ENCODE measurements around the gene CCDC61.

Gene CCDC61

DNA sequence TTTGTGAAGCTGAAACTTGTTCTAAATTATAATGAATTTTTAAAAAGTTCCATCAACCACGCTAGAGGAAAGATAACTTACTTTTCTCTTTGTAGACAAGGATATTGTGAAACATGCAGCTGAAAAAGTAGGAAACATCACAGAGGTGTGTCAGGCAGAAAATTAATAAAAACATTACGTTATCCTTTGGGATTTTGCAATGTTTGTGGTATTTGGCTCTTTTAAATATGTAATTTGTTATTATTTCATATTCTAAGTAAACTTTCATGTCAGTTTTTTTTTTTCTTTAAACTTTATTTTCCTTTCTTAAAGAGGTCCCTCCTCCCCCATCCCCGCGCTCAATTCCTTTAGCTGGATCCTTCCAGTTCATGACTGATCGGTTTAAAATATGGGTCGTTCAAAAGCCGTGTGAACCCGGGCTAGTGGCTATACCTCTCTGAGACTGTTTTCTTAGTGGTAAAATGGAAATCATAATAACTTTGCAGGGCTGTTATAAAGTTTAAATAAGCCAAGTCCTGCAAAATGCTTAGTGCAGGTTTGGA is 740 bp upstream of the CCDC61 start:
- TF ChIP-seq POLR2A (IDR thresholded peaks at IDR 0.05; ENCODE audit: low read length): no peak
- TF ChIP-seq GATA1 (IDR thresholded peaks at IDR 0.05; ENCODE audit: low read depth, low read length): no peak
- DNase-seq: no peak

DNA sequence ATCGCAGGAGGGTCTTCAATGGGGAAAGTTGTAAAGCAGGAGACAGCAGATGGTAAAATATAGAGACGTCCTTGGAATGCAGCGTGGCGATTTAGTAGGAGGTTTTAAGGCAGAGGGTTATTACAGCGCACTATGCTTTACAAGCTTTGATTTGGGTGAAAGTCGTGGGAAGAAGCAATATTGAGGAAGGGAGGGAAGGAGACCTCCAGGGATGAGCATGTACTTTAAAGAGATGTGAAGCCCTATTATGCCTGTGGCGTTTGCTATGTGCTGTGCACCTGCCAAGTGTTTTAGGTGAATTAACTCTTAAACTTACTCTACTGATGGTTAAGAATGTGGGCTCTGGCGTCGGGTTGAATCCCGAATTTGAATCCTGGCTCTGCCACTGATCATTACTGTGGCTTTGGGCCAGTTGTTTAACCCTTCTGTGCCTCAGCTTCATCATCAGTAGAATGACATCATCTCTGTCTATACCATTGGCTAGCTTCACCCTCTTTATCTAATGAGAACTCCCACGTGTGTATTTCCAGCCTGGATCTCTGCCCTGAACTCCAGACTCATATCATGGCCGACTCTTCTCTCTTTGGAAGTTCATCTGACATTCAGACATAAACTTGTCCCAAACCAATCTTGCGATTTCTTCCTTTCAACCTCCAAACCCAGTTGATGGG is 583 bp downstream of the CCDC61 start:
- TF ChIP-seq GATA1 (IDR thresholded peaks at IDR 0.05; ENCODE audit: low read depth, low read length) (no peak), POLR2A (IDR thresholded peaks at IDR 0.05; ENCODE audit: low read length) (peak; percentile 49)
- DNase-seq: peak in 1 of 2 experiments; percentile 51

DNA sequence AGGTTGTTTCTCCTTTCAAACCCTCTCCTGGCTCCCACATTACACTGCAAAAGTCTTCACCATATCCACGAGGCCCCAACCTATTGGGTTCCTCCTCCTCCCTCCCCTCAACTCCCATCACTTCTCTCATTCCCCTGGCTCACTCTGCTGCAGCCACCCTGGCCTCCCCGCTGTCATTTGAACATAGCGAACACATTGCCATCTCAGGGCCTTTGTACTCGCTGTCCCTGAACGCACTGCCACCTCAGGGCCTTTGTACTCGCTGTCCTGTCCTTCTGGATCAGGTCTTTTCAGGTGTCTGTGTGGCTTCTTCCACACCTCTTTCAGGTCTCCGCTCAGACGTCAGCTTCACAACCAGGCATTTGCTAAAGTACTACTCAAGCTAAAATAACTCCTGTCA is 1.7 kb downstream of the CCDC61 start:
- TF ChIP-seq POLR2A (IDR thresholded peaks at IDR 0.05; ENCODE audit: low read length) (no peak), GATA1 (IDR thresholded peaks at IDR 0.05; ENCODE audit: low read depth, low read length) (no peak)
- DNase-seq: no peak

DNA sequence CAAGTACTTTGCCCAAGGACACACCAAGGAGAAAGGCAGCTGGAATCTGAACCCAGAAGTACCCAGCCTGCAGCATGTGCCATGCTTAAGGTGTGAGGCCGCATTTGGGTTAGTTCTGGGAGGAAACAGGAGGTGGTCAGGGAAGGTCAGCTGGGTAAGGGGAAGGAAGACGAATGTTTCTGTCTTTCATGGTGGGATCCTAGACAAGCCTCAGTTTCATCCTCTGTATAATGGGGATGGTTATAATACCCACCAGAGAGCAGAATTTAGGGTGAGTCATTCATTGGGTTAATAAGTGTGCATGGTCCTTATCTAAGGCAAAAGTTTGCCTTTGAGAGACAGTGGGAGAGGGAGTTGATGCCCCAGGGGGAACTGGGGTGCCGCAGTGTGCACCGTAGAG is 3.6 kb downstream of the CCDC61 start:
- TF ChIP-seq POLR2A (IDR thresholded peaks at IDR 0.05; ENCODE audit: low read length) (no peak), GATA1 (IDR thresholded peaks at IDR 0.05; ENCODE audit: low read depth, low read length) (no peak)
- no peak for DNase-seq

DNA sequence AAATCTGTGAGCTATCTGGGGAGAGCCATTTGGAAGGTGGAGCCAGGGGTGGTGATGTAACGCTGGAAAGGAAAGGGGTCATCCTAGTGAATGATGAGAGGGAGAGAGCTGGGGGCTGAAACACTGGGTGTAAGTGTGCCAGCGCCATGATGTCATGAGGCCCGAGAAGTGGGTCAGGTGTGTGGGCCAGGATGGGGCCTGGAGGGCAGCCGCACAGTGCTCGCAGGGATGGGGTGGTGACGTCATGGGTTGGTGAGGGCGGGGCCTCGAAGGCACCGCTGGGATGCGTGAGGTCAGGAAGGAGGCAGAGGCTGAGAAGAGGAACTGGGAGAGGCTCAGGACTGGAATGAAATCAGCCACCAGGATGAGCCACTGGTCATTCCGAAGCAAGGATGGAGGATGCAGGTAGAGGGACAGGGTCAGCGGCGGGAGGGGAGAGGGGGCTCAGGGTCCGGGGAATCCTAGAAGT is 4.4 kb downstream of the CCDC61 start:
- peak; percentile 16 to 71 for DNase-seq
- no peak for TF ChIP-seq GATA1 (IDR thresholded peaks at IDR 0.05; ENCODE audit: low read depth, low read length)

DNA sequence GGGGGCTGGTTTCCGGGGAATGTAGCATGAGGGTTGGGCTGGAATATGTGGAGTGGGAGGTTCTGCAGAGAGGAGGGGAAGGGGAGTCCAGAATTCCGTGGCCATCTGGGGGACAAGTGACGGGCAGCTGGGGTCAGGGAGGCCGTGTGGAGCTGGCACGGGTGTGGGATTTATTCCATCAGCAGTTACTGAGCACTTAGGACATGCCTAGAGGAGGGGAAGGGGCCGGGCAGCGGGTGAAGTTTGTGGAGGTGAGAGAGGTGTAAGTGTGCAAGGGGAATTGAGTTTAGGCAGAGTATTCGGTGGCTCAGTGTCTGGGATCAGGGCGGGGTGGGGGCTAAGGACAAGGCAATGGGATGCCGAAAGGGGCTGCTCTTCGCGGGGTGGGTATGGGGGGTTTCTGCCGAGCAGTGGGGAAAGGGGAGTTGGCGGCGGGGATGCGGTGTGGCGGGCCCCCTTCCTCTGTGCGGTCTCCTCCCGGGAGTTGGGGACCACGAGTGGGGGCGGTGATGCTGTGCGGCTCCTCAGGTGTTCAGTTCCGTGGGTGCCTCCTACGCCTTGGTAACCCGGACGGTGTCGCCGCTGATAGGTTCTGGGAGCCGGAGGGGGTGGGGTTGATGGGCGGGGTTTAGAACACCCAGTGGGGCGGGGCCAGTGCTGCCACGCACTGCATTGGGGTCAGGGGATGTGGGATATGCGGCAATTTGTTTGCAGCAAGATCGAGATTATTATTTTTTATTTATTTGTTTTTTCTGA is 5.4 kb downstream of the CCDC61 start:
- peak; percentile 38 to 67 for DNase-seq

DNA sequence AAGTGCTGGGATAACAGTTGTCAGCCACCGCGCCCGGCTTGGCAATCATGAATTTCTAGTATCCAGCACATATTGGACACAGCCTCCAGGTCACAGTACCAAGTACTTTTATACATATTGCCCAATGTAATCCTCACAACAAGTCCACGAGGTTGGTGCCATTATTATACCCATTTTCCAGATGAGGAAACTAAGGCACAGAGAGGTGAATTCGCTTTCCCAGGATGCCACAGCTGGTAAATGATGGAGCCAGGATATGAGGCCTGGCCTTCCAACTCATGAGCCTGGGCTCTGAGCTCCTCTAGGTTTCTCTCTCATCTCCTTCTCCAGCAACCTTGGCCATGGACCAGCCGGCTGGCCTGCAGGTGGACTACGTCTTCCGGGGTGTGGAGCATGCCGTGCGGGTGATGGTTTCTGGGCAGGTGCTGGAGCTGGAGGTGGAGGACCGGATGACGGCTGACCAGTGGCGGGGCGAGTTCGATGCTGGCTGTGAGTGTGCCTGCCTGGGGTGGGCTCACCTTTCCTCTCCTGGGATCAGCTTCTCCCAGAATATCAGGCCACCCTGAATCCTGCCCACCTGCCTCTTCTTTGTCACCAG is 7.5 kb downstream of the CCDC61 start:
- no peak for TF ChIP-seq GATA1 (IDR thresholded peaks at IDR 0.05; ENCODE audit: low read depth, low read length)
- no peak for TF ChIP-seq POLR2A (IDR thresholded peaks at IDR 0.05; ENCODE audit: low read length)
- DNase-seq: no peak

More for the DNA sequence above, 5.4 kb downstream of the CCDC61 start:
- TF ChIP-seq GATA1 (IDR thresholded peaks at IDR 0.05; ENCODE audit: low read depth, low read length): no peak
- TF ChIP-seq POLR2A (IDR thresholded peaks at IDR 0.05; ENCODE audit: low read length): no peak

DNA sequence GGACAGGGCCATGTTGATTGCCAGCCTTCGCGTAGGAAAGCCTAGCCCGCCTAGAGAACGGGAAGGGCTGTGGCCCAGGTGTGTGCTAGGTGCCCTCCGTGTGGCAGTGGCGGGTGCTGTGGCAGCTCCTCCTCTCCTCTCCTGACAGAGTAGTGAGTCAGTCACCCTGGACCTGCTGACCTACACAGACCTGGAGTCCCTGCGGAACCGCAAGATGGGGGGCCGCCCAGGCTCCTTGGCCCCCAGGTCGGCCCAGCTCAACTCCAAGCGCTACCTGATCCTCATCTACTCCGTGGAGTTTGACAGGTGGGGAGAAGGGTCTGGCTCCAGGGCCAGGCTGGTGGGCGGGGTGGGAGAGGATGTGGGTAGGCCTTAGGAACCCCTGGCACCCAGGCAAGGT is 11.1 kb downstream of the CCDC61 start:
- TF ChIP-seq GATA1 (IDR thresholded peaks at IDR 0.05; ENCODE audit: low read depth, low read length) (no peak), POLR2A (IDR thresholded peaks at IDR 0.05; ENCODE audit: low read length) (no peak)
- DNase-seq: no peak

DNA sequence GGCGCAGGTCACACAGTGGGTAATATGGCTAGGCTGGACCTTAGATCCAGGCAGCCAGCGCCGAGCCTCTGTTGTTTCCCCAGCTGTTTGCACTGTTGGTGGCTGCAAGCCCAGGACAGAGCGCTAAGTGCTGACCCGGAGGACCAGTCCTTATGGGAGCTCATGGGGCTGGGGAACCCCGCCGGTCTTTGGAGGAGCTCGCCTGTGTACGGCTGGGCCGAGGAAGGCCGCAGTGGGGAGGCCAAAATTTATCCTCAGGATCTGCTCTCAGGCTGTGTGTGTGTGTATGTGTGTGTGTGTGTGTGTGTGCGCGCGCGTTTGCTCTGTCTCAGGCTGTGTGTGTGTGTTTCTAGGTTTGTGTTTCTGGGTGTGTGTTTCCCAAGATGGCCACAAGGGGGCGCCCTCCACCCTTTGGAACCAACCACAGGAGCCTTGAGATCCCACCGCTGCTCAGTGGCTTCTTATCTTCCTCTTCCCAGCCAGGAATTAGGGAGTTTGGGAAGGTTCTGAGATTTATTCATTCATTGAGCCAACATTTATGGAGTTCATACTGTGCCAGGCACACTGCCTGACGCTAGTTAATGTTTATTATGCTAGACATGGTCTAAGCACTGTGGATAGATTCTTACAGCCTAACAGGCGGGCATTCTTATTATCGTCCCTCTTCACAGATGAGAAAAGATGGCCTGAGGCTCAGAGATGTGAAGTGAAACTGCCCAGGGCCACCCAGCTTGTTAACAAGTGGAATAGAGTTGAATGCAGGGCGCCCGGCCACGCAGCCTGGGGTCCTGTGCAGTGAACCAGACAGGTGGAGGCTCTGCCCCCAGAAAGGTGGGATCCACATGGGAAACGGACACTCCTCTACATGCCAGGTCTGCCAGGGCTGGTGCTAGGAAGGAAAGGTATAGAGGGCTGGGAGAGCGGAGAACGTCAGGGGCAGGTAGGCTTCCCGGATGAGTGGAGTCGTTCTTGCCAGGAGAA is 14.6 kb downstream of the CCDC61 start:
- TF ChIP-seq POLR2A (IDR thresholded peaks at IDR 0.05; ENCODE audit: low read length) (no peak), GATA1 (IDR thresholded peaks at IDR 0.05; ENCODE audit: low read depth, low read length) (no peak)
- peak; percentile 71 to 82 for DNase-seq

DNA sequence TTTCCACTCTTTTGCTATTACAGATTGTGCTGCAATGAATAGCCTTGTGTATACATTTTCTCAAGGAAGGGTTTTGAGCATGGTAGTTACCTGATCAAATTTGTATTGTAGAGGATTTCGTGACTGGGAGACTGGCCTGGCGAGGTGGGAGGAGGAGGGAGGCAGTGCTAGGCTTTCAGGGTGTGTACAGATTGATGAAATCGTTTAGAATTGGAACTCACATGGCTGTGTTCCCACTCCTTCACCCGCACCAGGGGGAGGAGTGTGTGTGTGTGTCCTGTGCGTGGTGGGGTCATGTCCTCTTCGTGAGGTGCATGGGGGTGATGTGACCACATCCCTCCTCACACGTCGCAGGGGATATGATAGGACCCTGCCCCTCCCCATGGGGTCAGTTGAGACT is 19.3 kb downstream of the CCDC61 start:
- no peak for DNase-seq
- TF ChIP-seq POLR2A (IDR thresholded peaks at IDR 0.05; ENCODE audit: low read length) (no peak), GATA1 (IDR thresholded peaks at IDR 0.05; ENCODE audit: low read depth, low read length) (no peak)

DNA sequence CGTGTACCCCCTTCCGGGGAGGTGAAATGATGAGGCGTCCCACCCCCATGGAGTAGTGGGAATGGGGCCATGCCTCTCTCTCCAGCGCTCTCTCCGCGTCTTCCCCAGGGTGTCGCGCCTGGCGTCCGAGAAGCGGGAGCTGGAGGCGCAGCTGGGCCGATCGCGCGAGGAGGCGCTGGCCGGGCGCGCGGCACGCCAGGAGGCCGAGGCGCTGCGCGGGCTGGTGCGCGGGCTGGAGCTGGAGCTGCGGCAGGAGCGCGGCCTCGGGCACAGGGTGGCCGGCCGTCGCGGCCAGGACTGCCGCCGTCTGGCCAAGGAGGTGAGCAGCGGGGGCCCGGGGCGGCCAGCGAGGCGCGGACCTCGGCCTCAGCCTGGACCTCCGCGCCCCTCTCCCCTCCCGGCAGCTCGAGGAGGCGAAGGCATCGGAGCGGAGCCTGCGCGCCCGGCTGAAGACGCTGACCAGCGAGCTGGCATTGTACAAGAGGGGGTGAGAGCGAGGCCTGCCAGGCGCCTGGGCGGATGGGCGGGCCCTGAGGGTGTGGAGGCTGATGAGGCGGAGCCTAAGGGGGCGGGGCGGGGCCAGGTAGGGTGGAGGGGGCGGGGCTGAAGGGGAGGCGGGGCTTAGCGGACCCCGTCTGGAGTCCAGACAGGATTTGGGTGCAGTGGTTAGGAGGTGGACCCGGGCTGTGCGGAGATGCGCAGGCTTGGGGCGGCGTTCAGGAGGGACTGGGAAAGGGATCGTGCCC is 19.8 kb downstream of the CCDC61 start:
- TF ChIP-seq GATA1 (IDR thresholded peaks at IDR 0.05; ENCODE audit: low read depth, low read length) (no peak), POLR2A (IDR thresholded peaks at IDR 0.05; ENCODE audit: low read length) (no peak)

DNA sequence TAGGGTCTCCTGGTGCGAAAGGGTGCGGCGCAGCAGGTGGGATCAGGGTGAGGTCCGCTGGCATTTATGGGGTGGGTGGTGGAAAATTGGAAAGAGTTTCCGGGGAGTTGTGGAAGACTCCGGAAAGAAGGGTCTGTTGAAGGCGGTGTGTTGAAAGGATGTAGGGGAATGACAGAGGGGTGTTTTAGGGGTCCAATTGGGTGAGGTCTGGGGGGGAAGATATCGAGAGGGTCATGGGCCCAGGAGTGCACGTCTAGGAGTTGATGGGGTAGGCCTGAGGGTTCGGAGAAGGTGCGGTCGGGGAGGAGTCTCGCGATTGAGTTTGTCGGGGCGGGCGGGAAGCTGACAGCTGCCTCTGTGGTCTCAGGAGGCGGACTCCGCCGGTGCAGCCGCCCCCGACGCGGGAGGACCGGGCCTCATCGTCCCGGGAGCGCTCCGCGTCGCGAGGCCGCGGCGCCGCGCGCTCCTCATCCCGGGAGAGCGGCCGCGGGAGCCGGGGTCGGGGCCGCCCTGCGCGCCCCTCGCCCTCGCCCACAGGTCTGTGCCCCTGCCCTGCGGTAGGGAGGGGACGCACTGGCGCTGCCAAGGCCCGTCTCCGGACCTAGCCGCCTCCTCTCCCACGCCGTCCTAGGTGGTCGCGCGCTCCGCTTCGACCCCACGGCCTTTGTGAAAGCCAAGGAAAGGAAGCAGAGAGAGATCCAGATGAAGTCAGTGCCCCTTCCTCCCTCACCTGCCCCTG is 20.6 kb downstream of the CCDC61 start:
- TF ChIP-seq GATA1 (IDR thresholded peaks at IDR 0.05; ENCODE audit: low read depth, low read length): no peak
- no peak for TF ChIP-seq POLR2A (IDR thresholded peaks at IDR 0.05; ENCODE audit: low read length)
- DNase-seq: peak; percentile 22 to 31

More for the DNA sequence above, 19.8 kb downstream of the CCDC61 start:
- DNase-seq: peak; percentile 55 to 67
